ENCODE measurements around the gene CLEC16A.

CLEC16A gene

GRCh38 chr16:11046382-11046931 lies 102.1 kb downstream of the CLEC16A start:
- no peak for DNase-seq

DNA sequence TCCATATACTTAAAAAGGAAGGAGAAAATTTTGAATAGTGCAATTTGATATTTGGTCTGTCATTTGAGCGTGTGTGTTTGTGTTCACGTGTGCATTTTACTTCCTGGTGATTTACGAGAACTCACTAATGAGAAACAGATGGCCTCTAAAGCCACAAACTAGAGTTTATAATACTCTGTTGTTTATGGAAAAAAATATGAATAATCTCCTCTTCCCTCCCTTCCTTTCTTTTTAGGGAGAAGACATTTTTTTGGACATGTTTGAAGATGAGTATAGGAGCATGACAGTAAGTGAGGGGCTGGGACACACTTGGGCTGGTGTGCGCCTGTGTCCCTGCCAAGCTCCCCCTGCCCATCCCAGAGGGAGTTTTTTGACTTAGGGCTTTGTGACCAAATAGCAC lies 102.7 kb downstream of the CLEC16A start:
- DNase-seq, result no peak

- no peak for DNase-seq
These were observed 103.8 kb downstream of the CLEC16A start for GRCh38 chr16:11047939-11048800.

DNA sequence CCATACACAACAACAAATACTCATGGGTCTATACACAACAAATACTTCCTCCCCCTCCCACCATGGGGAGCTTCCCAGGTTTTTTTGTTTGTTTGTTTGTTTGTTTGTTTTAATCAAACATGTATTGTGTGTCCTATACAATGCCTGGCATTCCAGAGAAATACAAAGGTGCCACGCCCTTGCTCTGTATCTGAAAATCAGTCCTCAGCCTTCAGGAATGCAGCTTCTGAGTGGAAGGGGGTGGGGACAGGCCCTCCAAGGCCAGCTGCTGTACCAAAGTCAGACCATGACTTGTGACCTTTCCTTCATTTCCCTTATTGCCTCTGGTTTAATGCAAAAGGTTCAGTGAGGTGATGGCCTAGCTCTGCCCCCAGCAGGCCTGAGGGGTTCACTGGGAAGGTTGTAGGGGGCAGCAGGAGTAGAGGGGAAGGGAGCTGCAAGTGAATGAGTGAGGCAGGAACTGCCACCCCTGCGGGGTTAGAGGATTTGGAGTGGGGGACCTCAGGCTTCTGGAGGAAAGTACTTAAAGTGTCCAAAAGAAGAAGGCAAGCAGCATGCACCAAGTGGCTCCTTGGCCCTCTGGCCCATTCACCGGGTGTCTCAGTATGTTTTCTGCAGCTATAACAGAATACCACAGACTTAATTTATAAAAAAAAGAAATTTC lies 105.2 kb downstream of the CLEC16A start:
- DNase-seq, result no peak

GRCh38 chr16:11050536-11050935 lies 106.2 kb downstream of the CLEC16A start:
- DNase-seq, result no peak

- DNase-seq, result no peak
These were observed 106.6 kb downstream of the CLEC16A start for GRCh38 chr16:11050944-11051343.

DNA sequence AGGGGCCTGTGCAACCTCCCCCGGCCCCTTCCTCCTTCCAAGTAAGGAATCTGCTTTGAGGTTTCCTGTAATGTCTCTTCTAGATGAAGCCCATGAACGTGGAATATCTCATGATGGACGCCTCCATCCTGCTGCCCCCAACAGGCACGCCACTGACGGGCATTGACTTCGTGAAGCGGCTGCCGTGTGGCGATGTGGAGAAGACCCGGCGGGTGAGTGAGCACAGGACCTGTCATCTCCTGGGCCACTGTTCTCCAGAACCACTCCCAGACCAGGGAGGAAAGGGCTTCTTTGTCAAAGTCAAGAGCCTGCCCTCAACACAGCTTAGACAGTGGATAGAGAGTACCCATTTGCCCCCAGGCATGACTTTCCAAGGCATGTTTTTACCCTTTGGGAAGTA lies 107.1 kb downstream of the CLEC16A start:
- DNase-seq, result no peak

DNA sequence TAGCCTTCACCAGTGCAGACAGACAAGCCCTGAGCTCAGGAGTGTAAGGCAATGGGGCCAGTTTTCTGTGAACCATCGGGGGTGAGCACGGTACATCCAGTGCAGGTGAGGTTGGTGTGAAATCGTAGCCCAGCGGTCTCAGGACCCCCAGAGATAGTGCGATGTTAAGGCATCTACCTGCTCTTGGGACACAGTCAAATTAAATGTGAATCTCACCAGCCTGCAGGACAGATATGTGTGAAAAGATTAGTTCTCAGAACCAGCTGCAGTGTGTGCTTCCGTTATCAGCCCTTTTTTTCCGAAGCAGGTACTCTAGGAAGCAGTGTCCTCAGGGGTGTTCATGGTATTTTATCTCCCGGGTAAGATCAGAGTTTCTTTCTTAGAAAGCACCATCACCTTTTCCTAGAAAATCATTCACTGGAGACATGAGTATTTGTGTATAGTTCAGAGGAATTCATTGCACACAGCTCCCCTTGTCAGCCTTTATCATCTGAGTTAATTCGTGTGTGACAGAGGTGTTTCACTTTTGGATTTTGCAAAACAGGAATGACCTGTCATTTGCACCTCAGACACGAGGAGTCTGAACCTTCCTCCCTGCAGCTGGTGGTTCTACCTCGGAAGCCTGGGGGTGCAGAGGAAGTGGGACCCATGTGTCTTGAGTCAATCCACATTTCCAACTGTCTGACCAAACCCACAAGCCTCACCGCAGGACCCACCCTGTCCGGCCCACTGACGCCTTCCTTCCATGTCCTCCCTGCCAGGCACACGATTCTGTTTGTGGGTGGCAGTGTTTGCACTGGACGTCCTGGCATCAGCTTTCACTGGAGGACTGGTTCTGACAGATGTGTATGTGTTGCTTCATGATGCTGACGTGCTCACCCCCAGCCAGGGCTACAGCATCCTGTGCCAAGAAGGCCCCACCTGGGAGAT lies 107.8 kb downstream of the CLEC16A start:
- DNase-seq, result no peak

GRCh38 chr16:11053916-11054460 lies 109.6 kb downstream of the CLEC16A start:
- no peak for DNase-seq

DNA sequence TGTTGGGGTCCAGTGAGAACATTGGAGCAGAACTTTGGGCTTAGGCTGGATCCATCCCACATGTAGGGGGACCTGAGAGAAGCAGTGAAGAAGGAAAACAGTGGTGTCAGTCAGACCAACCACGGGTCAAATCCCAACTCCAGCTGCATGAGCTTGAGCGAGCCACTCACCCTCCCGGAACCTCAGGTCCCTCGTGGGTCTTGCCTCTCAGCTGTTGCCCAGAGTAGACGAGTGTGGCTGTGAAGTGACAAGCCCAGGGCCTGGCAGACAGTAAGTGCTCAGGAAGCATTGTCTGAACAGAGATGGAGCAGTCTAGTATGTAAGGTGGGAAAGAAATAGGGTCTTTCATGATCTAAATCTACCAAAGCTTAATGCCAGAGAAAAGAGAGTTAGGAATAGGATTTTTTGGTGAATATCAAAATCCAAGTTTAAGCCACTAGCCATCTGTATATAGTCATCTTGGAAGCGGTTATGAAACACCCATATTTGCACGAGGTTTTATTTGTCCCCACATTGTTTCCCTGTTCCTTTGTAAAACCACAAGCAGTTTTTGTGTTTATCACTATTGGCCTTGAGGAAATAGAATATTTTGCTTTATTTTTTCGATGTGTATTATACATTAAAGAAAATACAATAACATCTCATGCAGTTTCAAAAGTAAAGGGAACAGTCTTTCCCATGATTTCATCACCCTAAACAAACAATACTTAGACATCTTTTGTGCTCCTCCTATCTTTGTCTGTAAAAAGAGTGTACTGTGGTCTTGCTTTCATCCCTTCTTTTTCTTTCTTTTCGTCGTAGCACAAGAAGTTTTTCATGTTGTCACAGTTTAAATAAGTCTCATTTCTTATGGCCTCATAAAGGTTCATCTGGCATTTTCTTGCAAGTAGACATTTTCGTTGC lies 112.0 kb downstream of the CLEC16A start:
- DNase-seq, result no peak

GRCh38 chr16:11056993-11057649 lies 112.8 kb downstream of the CLEC16A start:
- peak; percentile 10 for DNase-seq

DNA sequence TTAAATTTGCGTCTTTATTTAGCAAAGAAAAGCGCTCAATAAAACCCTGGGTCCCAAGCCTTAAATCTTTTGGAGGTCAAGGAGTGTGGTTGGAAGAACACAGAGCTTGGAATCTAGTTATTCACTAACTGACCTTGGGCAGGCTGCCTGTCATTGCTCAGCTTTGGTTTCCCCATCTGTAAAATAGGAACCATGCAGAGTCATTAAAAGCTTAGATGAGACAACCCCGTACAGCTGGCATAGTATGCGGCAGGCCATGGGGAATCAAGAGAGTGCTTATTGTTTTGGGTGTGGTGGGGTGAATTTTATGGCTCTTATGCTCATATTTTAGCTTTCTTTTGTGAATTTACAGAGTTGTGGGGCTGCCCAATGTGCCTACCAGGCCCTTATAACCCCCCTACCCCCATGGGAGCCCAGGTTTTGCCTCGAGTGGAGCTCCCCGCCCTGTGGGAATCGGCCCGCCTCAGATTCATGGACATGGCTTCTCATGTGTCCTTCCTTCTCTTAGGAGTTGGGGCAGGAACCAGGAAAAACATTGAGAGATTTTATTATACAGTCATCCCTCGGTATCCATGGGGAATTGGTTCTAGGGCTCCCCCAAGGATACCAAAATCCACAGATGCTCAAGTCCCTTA lies 113.5 kb downstream of the CLEC16A start:
- DNase-seq, result no peak

- no peak for DNase-seq
These were observed 114.5 kb downstream of the CLEC16A start for GRCh38 chr16:11058832-11059231.

DNA sequence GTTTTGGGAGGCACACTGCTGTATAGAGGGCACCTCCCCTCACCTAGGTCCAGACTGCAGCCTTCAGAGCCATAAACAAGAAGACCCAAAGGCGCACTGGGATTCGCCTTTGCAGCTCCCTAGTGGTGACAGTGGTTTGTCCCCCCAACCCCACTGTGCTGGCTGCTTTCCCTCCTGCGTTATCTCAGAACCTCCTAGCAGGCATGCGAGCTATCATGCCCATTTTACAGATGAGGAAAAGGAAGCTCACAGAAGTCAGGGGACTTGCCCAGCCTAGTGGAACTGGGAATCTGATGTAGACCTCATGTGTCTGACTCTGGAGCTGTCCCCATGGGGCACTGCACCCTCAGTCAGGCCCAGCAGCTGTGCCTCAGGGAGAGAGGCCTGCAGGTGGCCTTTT lies 115.2 kb downstream of the CLEC16A start:
- no peak for DNase-seq

- DNase-seq, result no peak
These were observed 116.0 kb downstream of the CLEC16A start for GRCh38 chr16:11060364-11060763.

- DNase-seq, result no peak
These were observed 116.5 kb downstream of the CLEC16A start for GRCh38 chr16:11060842-11061241.

DNA sequence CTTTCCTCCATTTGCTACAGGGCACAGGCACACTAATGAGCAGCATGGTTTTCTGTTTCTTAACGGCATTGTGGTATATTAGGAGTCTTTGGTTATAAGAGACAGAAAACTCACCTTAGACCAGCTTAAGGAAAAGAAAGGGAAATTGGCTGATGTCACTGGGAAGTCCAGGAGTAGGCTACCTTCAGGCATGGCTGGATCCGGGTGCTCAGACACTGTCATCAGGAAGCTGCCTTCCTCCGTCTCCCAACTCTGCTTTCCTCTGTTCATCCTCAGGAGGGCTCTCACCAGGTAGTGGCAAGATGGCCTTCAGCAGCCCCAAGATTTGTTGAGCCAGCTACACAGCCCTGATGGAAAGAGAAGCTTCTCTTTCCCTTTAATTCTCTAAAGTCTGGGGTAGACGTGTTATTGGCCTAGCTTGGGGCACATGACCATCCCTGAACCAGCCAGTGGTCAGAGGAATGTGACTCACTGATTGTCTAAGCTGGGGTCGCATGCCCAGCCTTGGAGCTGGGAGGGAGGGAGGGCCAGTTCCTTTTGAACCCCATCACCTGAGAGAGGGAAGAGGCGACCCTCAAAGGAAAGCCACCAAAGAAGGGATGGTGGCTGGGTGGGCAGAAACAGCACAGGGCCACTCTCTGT lies 117.4 kb downstream of the CLEC16A start:
- DNase-seq, result no peak

DNA sequence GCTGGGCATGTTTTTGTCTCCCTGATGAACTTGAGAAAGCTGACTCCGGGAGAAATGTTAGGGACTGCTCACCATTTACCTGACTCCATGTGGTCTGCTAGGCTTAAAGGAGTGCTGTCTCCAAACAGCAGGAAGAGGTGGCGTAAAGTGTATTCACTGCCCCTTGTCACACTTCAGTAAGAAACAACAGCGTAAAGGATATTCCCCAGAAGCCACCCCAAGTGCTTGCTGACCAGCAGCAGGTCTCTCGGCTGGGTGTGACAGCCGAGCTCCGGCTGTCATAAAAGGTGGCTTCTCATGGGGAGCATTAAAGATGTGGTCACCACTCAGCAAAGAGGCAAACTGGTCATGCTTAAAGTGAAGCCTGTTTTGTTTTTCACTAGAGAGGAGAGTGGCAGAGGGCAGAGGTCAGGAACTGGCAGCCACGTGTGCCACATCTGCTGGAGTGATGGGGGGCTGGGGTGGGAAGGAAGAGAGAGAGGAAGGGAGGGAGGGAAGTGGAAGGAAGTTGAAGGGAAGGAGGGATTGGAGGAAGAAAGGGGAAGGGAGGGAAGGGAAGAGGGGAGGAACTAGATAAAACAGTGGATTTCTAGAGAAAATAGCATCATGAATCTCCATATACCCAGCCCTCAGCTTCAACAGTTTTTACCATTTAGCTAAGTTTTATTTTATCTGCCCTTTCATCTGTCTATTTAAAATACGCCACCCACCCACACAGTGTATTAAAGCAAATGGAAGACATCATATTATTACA lies 119.3 kb downstream of the CLEC16A start:
- DNase-seq, result no peak

DNA sequence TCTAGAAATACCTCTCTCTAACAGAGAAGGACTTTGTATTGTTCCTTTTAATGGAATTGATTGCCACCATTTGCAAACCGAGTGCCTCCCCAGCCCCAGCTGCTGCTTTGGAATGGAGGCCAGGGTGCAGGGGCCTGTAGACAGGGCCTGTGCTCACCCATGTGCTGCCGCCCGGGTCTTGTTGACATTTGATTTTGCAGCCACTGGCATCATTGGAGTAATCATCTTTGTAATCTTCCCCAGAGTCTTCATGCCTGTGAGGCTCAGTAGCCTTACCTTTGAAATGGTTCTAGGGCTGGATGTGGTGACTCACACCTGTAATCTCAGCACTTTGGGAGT lies 119.8 kb downstream of the CLEC16A start:
- DNase-seq, result no peak

Data from midbrain (tissue), 1 donor.